SK-N-MC (cell line): Measurements from ENCODE around the gene CRTC1.

Experiments
- EZH2 ChIP-seq: fragments of 200-600 bp; sonication (generic); IDR thresholded peaks from one replicate; pipeline ENCODE4 v1.6.1; 2017; ENCODE audit warnings: antibody characterized with exemption
- POLR2AphosphoS5 ChIP-seq: IDR thresholded peaks from 2 replicates; pipeline ENCODE4 v1.6.1; 2012; ENCODE audit warnings: mild to moderate bottlenecking, low read depth, low read length, borderline replicate concordance

DNA sequence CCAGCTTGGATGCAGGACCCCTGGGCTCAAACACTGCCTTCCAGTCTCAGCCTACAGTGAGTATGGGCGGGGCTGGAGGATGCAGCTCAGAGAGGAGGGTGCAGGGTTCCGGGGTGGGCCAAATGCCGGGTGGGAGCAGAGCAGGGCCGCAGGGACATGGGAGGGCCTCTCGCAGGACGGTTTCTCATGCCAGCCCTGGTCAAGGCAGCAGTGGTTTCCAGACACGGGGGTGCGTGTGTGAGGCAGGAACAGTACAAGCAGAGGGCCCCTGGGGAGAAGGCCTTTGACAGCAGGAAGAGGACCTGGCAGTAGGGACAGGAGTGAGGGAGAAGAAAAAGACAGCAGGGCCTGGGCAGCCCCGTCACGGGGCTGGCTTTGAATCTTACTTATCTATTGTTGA, 34.1 kb downstream of the CRTC1 start:
- TF ChIP-seq POLR2AphosphoS5 (no peak), EZH2 (no peak)
